CD14-positive monocyte (primary cell): ENCODE measurements around the gene FAM156B. TPM values are rescaled to one million over a fixed set of nuclear protein-coding genes. Genes with fewer than 3 reads are reported as not detected.

Experiments
- DNase-seq, 3 donors: peaks; one replicate each; pipeline ENCODE4 v3.0.0-alpha.2; 2011 to 2022
- H2AFZ ChIP-seq: 2 replicates; pipeline ENCODE4 v1.6.0; 2012; ENCODE audit warnings: mild to moderate bottlenecking, low read depth, low read length, inconsistent platforms; ENCODE audit not compliant: insufficient read depth, poor library complexity, severe bottlenecking
- H3K27ac ChIP-seq, 2 donors: 1 replicate in 1 of 2; 2 replicates in 1 of 2; pipeline ENCODE4 v1.5.1; 2012 to 2013; ENCODE audit warnings: low read length in 2 of 2, control low read depth in 1 of 2, inconsistent platforms in 1 of 2, low read depth in 1 of 2, mild to moderate bottlenecking in 1 of 2
- H3K27me3 ChIP-seq, 2 donors: one replicate each; pipeline versions ENCODE4 v1.6.0 to v1.6.1; 2011 to 2013; ENCODE audit warnings: low read length in 2 of 2; ENCODE audit not compliant: control insufficient read depth in 2 of 2, insufficient read depth in 2 of 2
- H3K36me3 ChIP-seq, 2 donors: replicated peaks in 1 of 2; 1 replicate in 1 of 2; 2 replicates in 1 of 2; pipeline versions ENCODE4 v1.5.1 to v1.6.1; 2012 to 2013; ENCODE audit warnings: low read length in 2 of 2, control low read depth in 1 of 2, inconsistent platforms in 1 of 2, mild to moderate bottlenecking in 1 of 2; ENCODE audit not compliant: insufficient read depth in 2 of 2, control insufficient read depth in 1 of 2
- H3K4me1 ChIP-seq, 2 donors: 1 replicate in 1 of 2; 2 replicates in 1 of 2; pipeline versions ENCODE4 v1.5.1 to v1.6.1; 2012 to 2013; ENCODE audit warnings: low read length in 2 of 2, control low read depth in 1 of 2, inconsistent platforms in 1 of 2, mild to moderate bottlenecking in 1 of 2, moderate library complexity in 1 of 2; ENCODE audit not compliant: insufficient read depth in 2 of 2, control insufficient read depth in 1 of 2
- H3K4me2 ChIP-seq: replicated peaks from 2 replicates; pipeline ENCODE3; 2012; ENCODE audit warnings: low read length, moderate library complexity, mild to moderate bottlenecking; ENCODE audit not compliant: poor library complexity, severe bottlenecking; ENCODE audit errors: extremely low read depth
- H3K4me3 ChIP-seq, 3 experiments: fragments of 200-600 bp in 1 of 3; sonication (generic) in 1 of 3; replicated peaks in 1 of 3; 1 replicate in 2 of 3; 2 replicates in 1 of 3; pipeline ENCODE4 v1.5.1; 2011 to 2013; ENCODE audit warnings: low read length in 3 of 3, mild to moderate bottlenecking in 3 of 3, control low read depth in 2 of 3, low read depth in 2 of 3, inconsistent platforms in 1 of 3, moderate library complexity in 1 of 3
- H3K79me2 ChIP-seq: 2 replicates; pipeline ENCODE4 v1.6.0; 2012; ENCODE audit warnings: mild to moderate bottlenecking, control low read depth, inconsistent platforms, low read length, moderate library complexity; ENCODE audit not compliant: insufficient read depth
- H3K9ac ChIP-seq: 2 replicates; pipeline ENCODE4 v1.6.0; 2017; ENCODE audit warnings: low read length, mild to moderate bottlenecking; ENCODE audit not compliant: insufficient read depth, poor library complexity, severe bottlenecking
- H3K9me3 ChIP-seq, 2 donors: replicated peaks in 1 of 2; 1 replicate in 1 of 2; 2 replicates in 1 of 2; pipeline versions ENCODE4 v1.5.1 to v1.6.1; 2012 to 2013; ENCODE audit warnings: low read length in 2 of 2, control low read depth in 1 of 2; ENCODE audit not compliant: control insufficient read depth in 1 of 2, insufficient read depth in 1 of 2
- H4K20me1 ChIP-seq: 2 replicates; pipeline ENCODE4 v1.6.0; 2012; ENCODE audit warnings: mild to moderate bottlenecking, low read length, control low read depth, moderate library complexity; ENCODE audit not compliant: insufficient read depth
- H3K27ac Mint-ChIP-seq, 7 donors: one replicate each; pipeline ENCODE4 v1.8.0; 2020; ENCODE audit warnings: mild to moderate bottlenecking in 7 of 7, mixed read lengths in 7 of 7, moderate library complexity in 6 of 7, inconsistent platforms in 2 of 7
- H3K27me3 Mint-ChIP-seq, 3 donors: one replicate each; pipeline ENCODE4 v1.8.0; 2021 to 2022; ENCODE audit warnings: low read depth in 3 of 3, mild to moderate bottlenecking in 3 of 3, mixed read lengths in 3 of 3, moderate library complexity in 3 of 3, inconsistent platforms in 1 of 3
- H3K36me3 Mint-ChIP-seq, 2 donors: one replicate each; pipeline ENCODE4 v1.8.0; 2020; ENCODE audit warnings: mixed read lengths in 2 of 2, inconsistent platforms in 1 of 2, mild to moderate bottlenecking in 1 of 2
- H3K4me1 Mint-ChIP-seq: one replicate; pipeline ENCODE4 v1.8.0; 2020; ENCODE audit warnings: mild to moderate bottlenecking, mixed read lengths
- H3K4me3 Mint-ChIP-seq, 2 donors: one replicate each; pipeline ENCODE4 v1.8.0; 2020; ENCODE audit warnings: mild to moderate bottlenecking in 2 of 2, mixed read lengths in 2 of 2, moderate library complexity in 1 of 2
- H3K9me3 Mint-ChIP-seq, 7 donors: one replicate each; pipeline ENCODE4 v1.8.0; 2020 to 2022; ENCODE audit warnings: mixed read lengths in 7 of 7, mild to moderate bottlenecking in 6 of 7, moderate library complexity in 6 of 7, inconsistent platforms in 2 of 7
- CTCF ChIP-seq: fragments of 200-600 bp; IDR thresholded peaks from one replicate; pipeline ENCODE4 v1.8.0; 2022; ENCODE audit warnings: antibody characterized with exemption, mild to moderate bottlenecking
- WGBS: methylation state at CpG from one replicate; pipeline ENCODE4 v1.1.5; 2013; ENCODE audit warnings: missing lambda C conversion rate; ENCODE audit not compliant: insufficient coverage; 5-methylcytosine and 5-hydroxymethylcytosine counted together
- intact Hi-C, 2 donors: fragments of 100-400 bp; cut with micrococcal nuclease; formaldehyde crosslinking; loops; one replicate each; pipeline versions ENCODE4 v1.15.0 to v1.15.1; 2023
- polyA plus RNA-seq, 3 donors: library from polyadenylated mRNA; depleted of rRNA in 1 of 3; unstranded in 2 of 3; stranded (reverse) in 1 of 3; fragments of 300-500 nt in 2 of 3; fragments of >200 nt in 1 of 3; fragmentation: Illumina TruSeq in 2 of 3; gene quantifications; 1 replicate in 2 of 3; 2 replicates in 1 of 3; pipeline ENCODE4 v1.2.3, GENCODE V29; 2012 to 2021

The FAM156B gene
- polyA plus RNA-seq, 3 donors = 9.4 to 150 (median 10.9) TPM

GRCh38 chrX:52933213-52933612, 36.1 kb downstream of the FAM156B start:
- H3K4me3 Mint-ChIP-seq = no peak overlapping the region
- H2AFZ ChIP-seq = no peak overlapping the region
- H3K27me3 ChIP-seq = no peaks in the 10 kb centered on the region
- H3K27me3 Mint-ChIP-seq = peaks cover 0 to 15% (median 2%) of the 10 kb centered on the region in 3 donors
- no peak for DNase-seq
- H3K4me1 ChIP-seq = peaks cover 4 to 14% of the 10 kb centered on the region in 2 donors
- H3K4me1 Mint-ChIP-seq = peaks cover 11% of the 10 kb centered on the region
- H3K79me2 ChIP-seq = no peaks in the 10 kb centered on the region
- no peak overlapping the region for H3K9ac ChIP-seq
- H3K4me3 ChIP-seq = no peak overlapping the region
- no peak overlapping the region for H3K4me2 ChIP-seq
- peaks cover 0 to 4% of the 10 kb centered on the region in 2 donors for H3K36me3 Mint-ChIP-seq
- TF ChIP-seq CTCF = no peak
- WGBS = no CpG with 5 or more reads among the region's 2 CpGs
- no peaks in the 10 kb centered on the region for H4K20me1 ChIP-seq
- H3K36me3 ChIP-seq = no peaks in the 10 kb centered on the region
- H3K27ac Mint-ChIP-seq = peak overlapping the region in 1 of 7 donors; percentile 5
- no peak overlapping the region for H3K27ac ChIP-seq
- H3K9me3 Mint-ChIP-seq = peaks cover 0 to 15% (median 1%) of the 10 kb centered on the region in 7 donors
- H3K9me3 ChIP-seq = no peaks in the 10 kb centered on the region
- intact Hi-C loops = no loop called here

DNA sequence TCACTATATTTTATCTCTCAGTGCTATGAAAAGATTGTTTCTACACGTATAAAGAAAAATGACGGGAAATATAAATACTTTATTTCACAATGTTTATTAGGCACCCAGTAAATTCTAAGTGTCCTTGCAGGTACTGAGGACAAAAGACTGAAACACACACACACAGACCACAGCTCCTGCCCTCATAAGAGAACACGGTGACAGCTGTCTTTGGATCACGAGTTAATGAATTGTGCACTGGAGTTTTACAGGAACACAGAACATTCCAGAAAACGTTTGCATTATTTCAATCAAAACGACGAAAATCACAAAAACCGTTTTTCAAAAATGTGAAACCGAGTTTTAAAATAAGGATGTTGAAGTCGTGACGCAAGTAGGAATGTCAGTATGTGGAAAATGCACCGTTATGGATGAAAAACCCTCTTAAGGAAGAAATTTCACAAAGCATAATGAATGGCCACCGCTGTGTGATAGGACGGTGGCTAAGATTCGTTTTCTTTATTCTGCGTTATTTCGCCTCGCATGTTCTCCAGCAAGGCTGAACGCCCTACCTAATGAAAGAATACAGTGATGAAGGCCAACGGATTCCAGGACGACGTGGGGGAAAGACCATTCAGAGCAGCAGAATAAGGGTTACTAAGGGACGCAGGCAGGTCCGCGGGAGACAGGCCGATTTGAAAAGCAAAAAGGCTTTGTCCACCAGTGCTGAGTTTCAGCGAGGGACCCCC, 37.0 kb downstream of the FAM156B start:
- peaks cover 4 to 14% of the 10 kb centered on the region in 2 donors for H3K4me1 ChIP-seq
- peak overlapping the region; percentile 80 for H2AFZ ChIP-seq
- H3K9ac ChIP-seq = peak overlapping the region; percentile 68
- no peaks in the 10 kb centered on the region for H3K9me3 ChIP-seq
- no peaks in the 10 kb centered on the region for H4K20me1 ChIP-seq
- peaks cover 0 to 4% of the 10 kb centered on the region in 2 donors for H3K36me3 Mint-ChIP-seq
- H3K27ac Mint-ChIP-seq = peak overlapping the region; percentile 93 to 99 (median 97)
- peak overlapping the region; percentile 89 to 97 for H3K4me3 Mint-ChIP-seq
- peaks cover 0 to 15% (median 1%) of the 10 kb centered on the region in 7 donors for H3K9me3 Mint-ChIP-seq
- DNase-seq = peak in 2 of 3 donors; percentile 0 to 20
- no peak for TF ChIP-seq CTCF
- no peaks in the 10 kb centered on the region for H3K36me3 ChIP-seq
- H3K79me2 ChIP-seq = no peaks in the 10 kb centered on the region
- H3K4me3 ChIP-seq = peak overlapping the region; percentile 68 to 86 (median 77)
- peaks cover 0 to 12% (median 2%) of the 10 kb centered on the region in 3 donors for H3K27me3 Mint-ChIP-seq
- WGBS = no CpG with 5 or more reads among the region's 27 CpGs
- peak overlapping the region; percentile 91 to 92 for H3K27ac ChIP-seq
- H3K4me2 ChIP-seq = peak overlapping the region; percentile 81
- intact Hi-C loops = no loop called here
- H3K27me3 ChIP-seq = no peaks in the 10 kb centered on the region
- peaks cover 8% of the 10 kb centered on the region for H3K4me1 Mint-ChIP-seq
